Activated naive CD8-positive, alpha-beta T cell treated with anti-CD3 and anti-CD28 coated beads, Interleukin-2, amount 50 U/mL, for 16 hours (primary cell): ENCODE results near the gene PRKCA.

ENCODE experiments used
- DNase-seq: peaks from one replicate; pipeline ENCODE4 v3.0.0-alpha.2; 2020; ENCODE audit warnings: low read depth, low spot score

PRKCA gene

GRCh38 chr17:66830451-66830850 lies 528.0 kb downstream of the PRKCA start:
- DNase-seq, result no peak

GRCh38 chr17:66831383-66832210 lies 529.2 kb downstream of the PRKCA start:
- DNase-seq, result no peak

- DNase-seq, result no peak
Measured at GRCh38 chr17:66833201-66833600, 530.8 kb downstream of the PRKCA start.

GRCh38 chr17:66834426-66834918 lies 532.1 kb downstream of the PRKCA start:
- DNase-seq, result no peak

- DNase-seq, result no peak
Measured at GRCh38 chr17:66834919-66835454, 532.6 kb downstream of the PRKCA start, which contains the start of gene CACNG5. CACNG5 (plus strand) TSS chr17:66835117; CDS start chr17:66877333, 42,216 bp downstream.

- no peak for DNase-seq
Measured at GRCh38 chr17:66835476-66835875, 533.1 kb downstream of the PRKCA start.

GRCh38 chr17:66836063-66837005 lies 533.9 kb downstream of the PRKCA start:
- DNase-seq, result no peak

- no peak for DNase-seq
Measured at GRCh38 chr17:66837226-66837625, 534.8 kb downstream of the PRKCA start.

- no peak for DNase-seq
Measured at GRCh38 chr17:66837885-66838665, 535.7 kb downstream of the PRKCA start.

- DNase-seq, result no peak
Measured at GRCh38 chr17:66839616-66840015, 537.2 kb downstream of the PRKCA start.

- DNase-seq, result no peak
Measured at GRCh38 chr17:66840061-66840460, 537.6 kb downstream of the PRKCA start.

GRCh38 chr17:66841328-66841727 lies 538.9 kb downstream of the PRKCA start:
- no peak for DNase-seq

GRCh38 chr17:66841744-66842143 lies 539.3 kb downstream of the PRKCA start:
- no peak for DNase-seq

- DNase-seq, result no peak
Measured at GRCh38 chr17:66842505-66842904, 540.1 kb downstream of the PRKCA start.

- DNase-seq, result no peak
Measured at GRCh38 chr17:66842959-66843358, 540.5 kb downstream of the PRKCA start.

- DNase-seq, result no peak
Measured at GRCh38 chr17:66843627-66844026, 541.2 kb downstream of the PRKCA start.

GRCh38 chr17:66847704-66848103 lies 545.3 kb downstream of the PRKCA start:
- DNase-seq, result no peak

- no peak for DNase-seq
Measured at GRCh38 chr17:66848496-66848895, 546.1 kb downstream of the PRKCA start.

GRCh38 chr17:66849032-66849655 lies 546.7 kb downstream of the PRKCA start:
- no peak for DNase-seq

- no peak for DNase-seq
Measured at GRCh38 chr17:66849851-66850580, 547.6 kb downstream of the PRKCA start.
